Duodenal mucosa (tissue), 2 donors: Measurements from ENCODE around the gene HMG20B.
"Not testable (repeated sequence)": the region's sequence is repeated elsewhere in the genome, so short reads cannot be mapped to it uniquely, and the experiment has no call there.

Source experiments
- H3K27ac ChIP-seq: one replicate; pipeline ENCODE4 v1.7.0; 2013; ENCODE audit warnings: low read depth, low read length
- H3K27me3 ChIP-seq, 2 donors: one replicate each; pipeline ENCODE4 v1.7.0; 2013; ENCODE audit warnings: low read length in 2 of 2, control low read depth in 1 of 2; ENCODE audit not compliant: insufficient read depth in 2 of 2, control insufficient read depth in 1 of 2
- H3K36me3 ChIP-seq, 2 donors: one replicate each; pipeline ENCODE4 v1.7.0; 2013; ENCODE audit warnings: low read length in 2 of 2, control low read depth in 1 of 2; ENCODE audit not compliant: insufficient read depth in 2 of 2, control insufficient read depth in 1 of 2
- H3K4me1 ChIP-seq, 2 donors: one replicate each; pipeline ENCODE4 v1.7.0; 2013; ENCODE audit warnings: low read length in 2 of 2, control low read depth in 1 of 2; ENCODE audit not compliant: insufficient read depth in 2 of 2, control insufficient read depth in 1 of 2
- H3K4me3 ChIP-seq, 2 donors: one replicate each; pipeline ENCODE4 v1.7.0; 2013; ENCODE audit warnings: low read length in 2 of 2, low read depth in 1 of 2
- H3K9ac ChIP-seq, 2 donors: one replicate each; pipeline ENCODE4 v1.7.0; 2013; ENCODE audit warnings: low read length in 2 of 2, low read depth in 1 of 2
- H3K9me3 ChIP-seq, 2 donors: one replicate each; pipeline ENCODE4 v1.7.0; 2013; ENCODE audit warnings: low read length in 2 of 2, control low read depth in 1 of 2; ENCODE audit not compliant: control insufficient read depth in 1 of 2

HMG20B gene

DNA sequence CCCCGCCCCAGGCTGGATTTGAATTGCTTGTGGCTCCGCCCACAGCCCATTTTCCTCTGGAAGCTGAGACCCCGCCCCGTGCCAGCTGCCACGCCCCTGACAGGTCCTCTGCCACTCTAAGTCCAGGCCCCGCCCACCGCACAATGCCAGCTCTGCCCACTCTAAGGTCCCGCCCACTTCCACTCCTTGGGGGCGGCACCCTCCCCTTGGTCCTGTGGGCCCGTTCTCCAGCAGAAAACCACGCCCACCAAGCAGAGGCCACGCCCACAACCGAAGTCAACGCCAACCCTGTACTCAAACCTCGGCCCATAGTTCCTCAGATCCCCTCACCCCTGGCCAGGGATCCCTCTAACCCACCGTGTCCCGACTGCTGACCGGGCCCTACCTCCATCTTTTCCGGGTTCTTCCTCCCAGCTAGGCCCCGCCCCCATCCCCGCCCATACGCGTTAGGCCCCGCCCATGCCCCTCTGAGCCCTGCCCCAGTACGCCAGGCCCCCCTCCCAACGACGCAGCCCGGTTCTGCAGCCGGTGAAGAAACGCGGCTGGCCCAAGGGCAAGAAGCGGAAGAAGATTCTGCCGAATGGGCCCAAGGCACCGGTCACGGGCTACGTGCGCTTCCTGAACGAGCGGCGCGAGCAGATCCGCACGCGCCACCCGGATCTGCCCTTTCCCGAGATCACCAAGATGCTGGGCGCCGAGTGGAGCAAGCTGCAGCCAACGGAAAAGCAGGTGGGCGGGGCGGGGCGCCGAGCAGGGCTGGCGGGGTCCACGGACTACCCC is 1.3 kb downstream of the HMG20B start:
- peak overlapping the region; percentile 3 for H3K27ac ChIP-seq
- no peaks in the 10 kb centered on the region for H3K9me3 ChIP-seq
- peak overlapping the region; percentile 74 to 78 for H3K4me3 ChIP-seq
- H3K27me3 ChIP-seq: no peaks in the 10 kb centered on the region
- H3K9ac ChIP-seq: peak overlapping the region in 1 of 2 donors; percentile 63
- H3K4me1 ChIP-seq: peaks cover 19 to 26% of the 10 kb centered on the region in 2 donors
- peaks cover 0 to 10% of the 10 kb centered on the region in 2 donors for H3K36me3 ChIP-seq

DNA sequence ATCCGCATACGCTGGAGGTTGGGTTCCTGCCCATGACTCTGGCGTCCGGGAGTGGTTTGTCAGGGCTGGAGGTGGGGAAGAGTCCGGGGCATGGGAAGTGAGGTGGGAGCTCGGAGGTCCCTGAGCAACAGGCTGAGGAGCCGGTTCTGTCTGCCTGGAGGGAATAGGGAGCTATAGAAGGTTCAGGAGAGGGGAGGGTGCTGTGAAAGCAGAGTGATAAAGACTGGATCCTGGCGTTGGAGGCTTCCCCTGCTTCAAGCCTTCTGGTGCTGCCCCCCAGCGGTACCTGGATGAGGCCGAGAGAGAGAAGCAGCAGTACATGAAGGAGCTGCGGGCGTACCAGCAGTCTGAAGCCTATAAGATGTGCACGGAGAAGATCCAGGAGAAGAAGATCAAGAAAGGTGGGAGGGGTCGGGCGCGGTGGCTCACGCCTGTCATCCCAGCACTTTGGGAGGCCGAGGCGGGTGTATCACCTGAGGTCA is 2.6 kb downstream of the HMG20B start:
- H3K4me3 ChIP-seq: no peak overlapping the region
- H3K4me1 ChIP-seq: peaks cover 19 to 26% of the 10 kb centered on the region in 2 donors
- no peaks in the 10 kb centered on the region for H3K9me3 ChIP-seq
- H3K36me3 ChIP-seq: peaks cover 0 to 10% of the 10 kb centered on the region in 2 donors
- H3K27ac ChIP-seq: no peak overlapping the region
- H3K27me3 ChIP-seq: no peaks in the 10 kb centered on the region
- no peak overlapping the region for H3K9ac ChIP-seq

DNA sequence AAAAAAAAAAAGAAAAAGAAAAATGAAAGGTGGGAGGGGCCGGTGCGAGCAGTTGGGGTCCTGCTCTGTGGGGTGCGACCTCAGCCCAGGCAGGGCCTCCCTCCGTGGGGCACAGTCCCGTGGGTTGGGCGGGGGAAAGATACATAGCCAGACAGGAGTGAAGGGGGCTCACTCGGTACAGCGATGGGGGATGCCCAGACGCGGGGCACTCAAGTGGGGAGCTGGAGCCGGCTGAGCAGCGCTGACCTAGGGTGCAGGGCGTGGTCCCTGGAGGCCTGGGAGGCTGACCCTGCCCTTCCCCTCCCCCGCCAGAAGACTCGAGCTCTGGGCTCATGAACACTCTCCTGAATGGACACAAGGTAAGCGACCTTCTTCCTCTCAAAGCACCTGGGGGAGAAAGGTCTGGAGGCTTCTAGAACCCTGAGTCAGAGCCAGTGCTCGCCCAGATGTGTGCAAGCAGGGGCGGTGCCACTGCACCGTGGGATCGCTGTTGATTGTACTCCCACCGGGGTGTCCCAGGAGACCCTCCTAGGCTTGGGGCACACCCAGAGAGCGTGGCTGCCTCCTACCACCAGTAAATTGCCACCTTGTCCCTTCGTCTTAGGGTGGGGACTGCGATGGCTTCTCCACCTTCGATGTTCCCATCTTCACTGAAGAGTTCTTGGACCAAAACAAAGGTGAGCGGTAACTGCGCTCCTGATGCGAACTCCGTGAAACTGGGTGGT is 3.4 kb downstream of the HMG20B start:
- Histone ChIP-seq H3K4me1 (peaks cover 19 to 26% of the 10 kb centered on the region in 2 donors), H3K9ac (peak overlapping the region; percentile 25 to 51), H3K27ac (peak overlapping the region; percentile 25), H3K27me3 (no peaks in the 10 kb centered on the region), H3K36me3 (peaks cover 0 to 10% of the 10 kb centered on the region in 2 donors), H3K9me3 (no peaks in the 10 kb centered on the region), H3K4me3 (peak overlapping the region; percentile 57 to 61)

DNA sequence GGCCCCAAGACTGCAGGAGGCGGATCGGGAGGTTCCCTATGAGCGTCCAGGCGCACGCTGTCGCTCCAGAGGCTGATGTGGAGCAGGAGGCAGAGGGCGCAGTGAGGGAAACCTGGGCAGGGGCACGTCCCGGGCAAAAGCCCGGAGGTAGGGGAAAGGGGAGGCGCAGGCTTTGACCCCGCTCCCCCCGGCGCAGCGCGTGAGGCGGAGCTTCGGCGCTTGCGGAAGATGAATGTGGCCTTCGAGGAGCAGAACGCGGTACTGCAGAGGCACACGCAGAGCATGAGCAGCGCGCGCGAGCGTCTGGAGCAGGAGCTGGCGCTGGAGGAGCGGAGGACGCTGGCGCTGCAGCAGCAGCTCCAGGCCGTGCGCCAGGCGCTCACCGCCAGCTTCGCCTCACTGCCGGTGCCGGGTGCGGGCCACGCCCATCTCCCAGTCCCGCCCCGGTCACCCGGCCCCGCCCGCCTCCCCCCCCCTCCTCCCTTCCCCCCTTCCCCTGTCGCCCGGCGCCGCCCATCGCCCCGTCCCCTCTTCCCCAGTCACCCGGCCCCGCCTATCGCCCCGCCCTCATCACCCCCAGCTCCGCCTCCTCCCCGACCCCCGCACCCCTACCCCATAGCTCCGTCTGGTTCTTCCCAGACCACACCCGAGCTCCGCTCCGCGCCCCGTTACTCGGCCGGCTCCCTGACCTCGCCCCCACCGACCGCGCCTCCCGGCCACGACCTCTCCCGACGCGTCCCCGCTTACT is 4.1 kb downstream of the HMG20B start:
- Histone ChIP-seq H3K9ac (peak overlapping the region; percentile 25 to 51), H3K36me3 (peaks cover 0 to 10% of the 10 kb centered on the region in 2 donors), H3K27ac (peak overlapping the region; percentile 25), H3K4me1 (peaks cover 16 to 24% of the 10 kb centered on the region in 2 donors), H3K9me3 (no peaks in the 10 kb centered on the region), H3K27me3 (no peaks in the 10 kb centered on the region), H3K4me3 (peak overlapping the region; percentile 57 to 61)

DNA sequence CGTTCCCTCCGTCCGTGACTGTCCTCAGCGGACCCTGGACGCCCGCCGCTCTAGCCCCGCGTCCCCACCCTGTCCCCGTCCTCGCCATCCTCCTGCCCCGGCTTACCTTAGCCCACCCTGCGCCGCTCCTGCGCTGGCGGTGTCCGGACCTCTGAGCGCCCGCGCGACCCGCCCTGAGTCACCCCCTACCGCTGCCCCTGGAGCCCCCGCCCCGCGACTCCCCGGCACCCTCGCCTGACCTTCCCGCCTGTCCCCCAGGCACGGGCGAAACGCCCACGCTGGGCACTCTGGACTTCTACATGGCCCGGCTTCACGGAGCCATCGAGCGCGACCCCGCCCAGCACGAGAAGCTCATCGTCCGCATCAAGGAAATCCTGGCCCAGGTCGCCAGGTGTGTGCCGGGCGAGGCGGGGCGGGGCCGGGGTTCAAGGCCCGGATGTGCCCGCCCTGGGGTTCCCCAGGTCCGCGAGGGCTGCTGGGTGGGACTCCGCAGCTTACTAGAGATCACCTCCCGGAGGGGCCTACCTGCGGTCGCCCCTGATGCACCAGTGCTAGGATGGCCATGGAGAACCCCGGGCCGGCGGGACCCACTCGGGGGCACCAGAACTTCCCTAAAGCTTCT is 5.1 kb downstream of the HMG20B start:
- Histone ChIP-seq H3K4me1 (peaks cover 11 to 19% of the 10 kb centered on the region in 2 donors), H3K9me3 (no peaks in the 10 kb centered on the region), H3K27ac (no peak overlapping the region), H3K4me3 (no peak overlapping the region), H3K27me3 (no peaks in the 10 kb centered on the region), H3K9ac (no peak overlapping the region), H3K36me3 (peaks cover 0 to 10% of the 10 kb centered on the region in 2 donors)

GRCh38 chr19:3578390-3578789 is 5.6 kb downstream of the HMG20B start:
- H3K36me3 ChIP-seq: peaks cover 0 to 10% of the 10 kb centered on the region in 2 donors
- no peak overlapping the region for H3K9ac ChIP-seq
- H3K4me3 ChIP-seq: no peak overlapping the region
- no peaks in the 10 kb centered on the region for H3K9me3 ChIP-seq
- no peaks in the 10 kb centered on the region for H3K27me3 ChIP-seq
- peaks cover 11 to 18% of the 10 kb centered on the region in 2 donors for H3K4me1 ChIP-seq
- no peak overlapping the region for H3K27ac ChIP-seq

GRCh38 chr19:3580156-3580934 is 7.6 kb downstream of the HMG20B start:
- no peaks in the 10 kb centered on the region for H3K9me3 ChIP-seq
- H3K27ac ChIP-seq: peak overlapping the region; percentile 58
- H3K4me1 ChIP-seq: peaks cover 11% of the 10 kb centered on the region in 2 donors
- peaks cover 0 to 5% of the 10 kb centered on the region in 2 donors for H3K36me3 ChIP-seq
- H3K27me3 ChIP-seq: no peaks in the 10 kb centered on the region
- H3K4me3 ChIP-seq: no peak overlapping the region
- no peak overlapping the region for H3K9ac ChIP-seq

DNA sequence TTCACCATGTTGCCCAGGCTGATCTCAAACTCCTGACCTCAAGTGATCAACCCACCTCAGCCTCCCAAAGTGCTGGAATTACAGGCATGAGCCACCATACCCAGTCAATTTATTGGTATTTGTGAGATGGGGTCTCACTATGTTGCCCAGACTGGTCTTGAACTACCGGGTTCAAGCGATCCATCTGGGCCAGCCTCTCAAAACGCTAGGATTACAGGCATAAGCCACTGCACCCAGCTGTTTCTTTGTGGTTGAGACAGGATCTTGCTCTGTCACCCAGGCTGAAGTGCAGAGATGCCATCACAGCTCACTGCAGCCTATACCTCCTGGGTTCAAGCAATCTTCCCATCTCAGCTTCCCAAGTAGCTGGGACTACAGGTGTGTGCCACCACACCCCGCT is 9.0 kb downstream of the HMG20B start:
- not testable (repeated sequence) for H3K36me3 ChIP-seq, H3K4me1 ChIP-seq, H3K27me3 ChIP-seq, H3K27ac ChIP-seq, H3K9ac ChIP-seq, H3K4me3 ChIP-seq, H3K9me3 ChIP-seq

GRCh38 chr19:3584036-3584802 is 11.5 kb downstream of the HMG20B start:
- not testable (repeated sequence) for H3K9ac ChIP-seq

More at GRCh38 chr19:3584036-3584802, 11.5 kb downstream of the HMG20B start:
- H3K4me1 ChIP-seq, H3K27me3 ChIP-seq, H3K27ac ChIP-seq, H3K36me3 ChIP-seq, H3K9me3 ChIP-seq, H3K4me3 ChIP-seq: not testable (repeated sequence)
